HT1080 (cell line): ENCODE data around the gene ASB1. TPM values are rescaled to one million over a fixed set of nuclear protein-coding genes. Genes with fewer than 3 reads are reported as not detected.
"Not testable (repeated sequence)": the region's sequence is repeated elsewhere in the genome, so short reads cannot be mapped to it uniquely, and the experiment has no call there.

Experiments used
- DNase-seq: peaks from one replicate; pipeline ENCODE4 v3.0.0-alpha.2; 2015; ENCODE audit warnings: low read depth
- total RNA-seq: library from RNA; depleted of rRNA; stranded (reverse); fragments of >200 nt; shearing (Covaris generic); gene quantifications from 2 replicates; pipeline ENCODE4 v1.2.3, GENCODE V29; 2014

The ASB1 gene
- total RNA-seq, 1 experiment from 2014 or later = 56.6 TPM

- no peak for DNase-seq
Measured at GRCh38 chr2:238441262-238442114, 14.8 kb downstream of the ASB1 start.

- DNase-seq = not testable (repeated sequence)
Measured at GRCh38 chr2:238442257-238442656, 15.5 kb downstream of the ASB1 start.

GRCh38 chr2:238444242-238444641 lies 17.5 kb downstream of the ASB1 start:
- no peak for DNase-seq

- no peak for DNase-seq
Measured at GRCh38 chr2:238445409-238446190, 18.9 kb downstream of the ASB1 start.

- DNase-seq = no peak
Measured at GRCh38 chr2:238446371-238446770, 19.6 kb downstream of the ASB1 start.

- no peak for DNase-seq
Measured at GRCh38 chr2:238448031-238448955, 21.6 kb downstream of the ASB1 start.

- no peak for DNase-seq
Measured at GRCh38 chr2:238449241-238449640, 22.5 kb downstream of the ASB1 start.

- DNase-seq = no peak
Measured at GRCh38 chr2:238449909-238450417, 23.2 kb downstream of the ASB1 start.

GRCh38 chr2:238450440-238450861 lies 23.7 kb downstream of the ASB1 start:
- no peak for DNase-seq

- no peak for DNase-seq
Measured at GRCh38 chr2:238453842-238454241, 27.1 kb downstream of the ASB1 start.

GRCh38 chr2:238456449-238456848 lies 29.7 kb downstream of the ASB1 start:
- DNase-seq = no peak

- DNase-seq = no peak
Measured at GRCh38 chr2:238456970-238457926, 30.5 kb downstream of the ASB1 start.

- DNase-seq = no peak
Measured at GRCh38 chr2:238457927-238458324, 31.2 kb downstream of the ASB1 start.

- no peak for DNase-seq
Measured at GRCh38 chr2:238458651-238459050, 31.9 kb downstream of the ASB1 start.

GRCh38 chr2:238459081-238459629 lies 32.4 kb downstream of the ASB1 start:
- DNase-seq = no peak

- DNase-seq = no peak
Measured at GRCh38 chr2:238461051-238461450, 34.3 kb downstream of the ASB1 start.

GRCh38 chr2:238461491-238461890 lies 34.8 kb downstream of the ASB1 start:
- no peak for DNase-seq

- no peak for DNase-seq
Measured at GRCh38 chr2:238461916-238462315, 35.2 kb downstream of the ASB1 start.

GRCh38 chr2:238462782-238463396 lies 36.2 kb downstream of the ASB1 start:
- DNase-seq = peak; percentile 71
